ENCODE measurements around the gene SEPTIN5. TPM values are rescaled to one million over a fixed set of nuclear protein-coding genes. Genes with fewer than 3 reads are reported as not detected.
A peak's percentile ranks its signal among the peaks of the same experiment; 100 is the strongest.

Gene SEPTIN5
- total and polyA plus RNA-seq, 9 of the 15 experiments (the other 6 are each of a cell fraction or from before 2014, with no cell fraction given), result 0.03 to 195 (median 119) TPM

DNA sequence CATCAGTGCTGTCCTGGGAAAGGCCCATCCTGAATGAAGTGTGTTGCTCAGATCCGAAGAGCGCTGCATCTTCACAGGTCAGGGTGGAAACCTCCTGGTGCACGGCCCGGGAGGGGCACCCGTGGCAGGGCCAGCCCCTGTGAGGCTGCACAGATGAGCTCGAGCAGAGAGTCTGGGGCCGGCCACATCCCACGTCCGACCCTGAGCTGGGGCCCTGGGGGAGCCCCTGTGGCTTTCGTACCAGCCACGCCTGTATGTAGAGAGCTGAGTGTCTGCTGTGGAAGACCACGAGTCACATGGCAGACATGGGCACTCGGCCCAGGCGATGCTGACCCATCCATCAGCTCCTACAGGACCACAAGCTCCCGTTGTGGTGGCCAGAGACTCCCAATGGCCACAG, 24.9 kb upstream of the SEPTIN5 start (continued):
- TF ChIP-seq, protein P1, sequence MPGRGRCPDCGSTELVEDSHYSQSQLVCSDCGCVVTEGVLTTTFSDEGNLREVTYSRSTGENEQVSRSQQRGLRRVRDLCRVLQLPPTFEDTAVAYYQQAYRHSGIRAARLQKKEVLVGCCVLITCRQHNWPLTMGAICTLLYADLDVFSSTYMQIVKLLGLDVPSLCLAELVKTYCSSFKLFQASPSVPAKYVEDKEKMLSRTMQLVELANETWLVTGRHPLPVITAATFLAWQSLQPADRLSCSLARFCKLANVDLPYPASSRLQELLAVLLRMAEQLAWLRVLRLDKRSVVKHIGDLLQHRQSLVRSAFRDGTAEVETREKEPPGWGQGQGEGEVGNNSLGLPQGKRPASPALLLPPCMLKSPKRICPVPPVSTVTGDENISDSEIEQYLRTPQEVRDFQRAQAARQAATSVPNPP (IDR thresholded peaks at IDR 0.05; ENCODE audit: borderline replicate concordance, insufficient read depth, insufficient read length), result no peak
- no peak for TF ChIP-seq MYNN (IDR thresholded peaks at IDR 0.05)
- no peak for TF ChIP-seq MYNN (CRISPR knock-in tag; IDR thresholded peaks at IDR 0.05)
- no peak for TF ChIP-seq ZNF699 (CRISPR knock-in tag; IDR thresholded peaks at IDR 0.05; ENCODE audit: insufficient replicate concordance)
- TF ChIP-seq, protein P2, sequence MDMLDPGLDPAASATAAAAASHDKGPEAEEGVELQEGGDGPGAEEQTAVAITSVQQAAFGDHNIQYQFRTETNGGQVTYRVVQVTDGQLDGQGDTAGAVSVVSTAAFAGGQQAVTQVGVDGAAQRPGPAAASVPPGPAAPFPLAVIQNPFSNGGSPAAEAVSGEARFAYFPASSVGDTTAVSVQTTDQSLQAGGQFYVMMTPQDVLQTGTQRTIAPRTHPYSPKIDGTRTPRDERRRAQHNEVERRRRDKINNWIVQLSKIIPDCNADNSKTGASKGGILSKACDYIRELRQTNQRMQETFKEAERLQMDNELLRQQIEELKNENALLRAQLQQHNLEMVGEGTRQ (CRISPR knock-in tag; IDR thresholded peaks at IDR 0.05), result peak; percentile 21; the same call in 1 of the 2 replicates
- TF ChIP-seq, protein P3, sequence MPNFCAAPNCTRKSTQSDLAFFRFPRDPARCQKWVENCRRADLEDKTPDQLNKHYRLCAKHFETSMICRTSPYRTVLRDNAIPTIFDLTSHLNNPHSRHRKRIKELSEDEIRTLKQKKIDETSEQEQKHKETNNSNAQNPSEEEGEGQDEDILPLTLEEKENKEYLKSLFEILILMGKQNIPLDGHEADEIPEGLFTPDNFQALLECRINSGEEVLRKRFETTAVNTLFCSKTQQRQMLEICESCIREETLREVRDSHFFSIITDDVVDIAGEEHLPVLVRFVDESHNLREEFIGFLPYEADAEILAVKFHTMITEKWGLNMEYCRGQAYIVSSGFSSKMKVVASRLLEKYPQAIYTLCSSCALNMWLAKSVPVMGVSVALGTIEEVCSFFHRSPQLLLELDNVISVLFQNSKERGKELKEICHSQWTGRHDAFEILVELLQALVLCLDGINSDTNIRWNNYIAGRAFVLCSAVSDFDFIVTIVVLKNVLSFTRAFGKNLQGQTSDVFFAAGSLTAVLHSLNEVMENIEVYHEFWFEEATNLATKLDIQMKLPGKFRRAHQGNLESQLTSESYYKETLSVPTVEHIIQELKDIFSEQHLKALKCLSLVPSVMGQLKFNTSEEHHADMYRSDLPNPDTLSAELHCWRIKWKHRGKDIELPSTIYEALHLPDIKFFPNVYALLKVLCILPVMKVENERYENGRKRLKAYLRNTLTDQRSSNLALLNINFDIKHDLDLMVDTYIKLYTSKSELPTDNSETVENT (CRISPR knock-in tag; IDR thresholded peaks at IDR 0.05), result peak; percentile 44; the same call in 1 of the 2 replicates
- TF ChIP-seq FOS (IDR thresholded peaks at IDR 0.05; ENCODE audit: extremely low read depth, insufficient read length), result no peak
- TF ChIP-seq, protein P4, sequence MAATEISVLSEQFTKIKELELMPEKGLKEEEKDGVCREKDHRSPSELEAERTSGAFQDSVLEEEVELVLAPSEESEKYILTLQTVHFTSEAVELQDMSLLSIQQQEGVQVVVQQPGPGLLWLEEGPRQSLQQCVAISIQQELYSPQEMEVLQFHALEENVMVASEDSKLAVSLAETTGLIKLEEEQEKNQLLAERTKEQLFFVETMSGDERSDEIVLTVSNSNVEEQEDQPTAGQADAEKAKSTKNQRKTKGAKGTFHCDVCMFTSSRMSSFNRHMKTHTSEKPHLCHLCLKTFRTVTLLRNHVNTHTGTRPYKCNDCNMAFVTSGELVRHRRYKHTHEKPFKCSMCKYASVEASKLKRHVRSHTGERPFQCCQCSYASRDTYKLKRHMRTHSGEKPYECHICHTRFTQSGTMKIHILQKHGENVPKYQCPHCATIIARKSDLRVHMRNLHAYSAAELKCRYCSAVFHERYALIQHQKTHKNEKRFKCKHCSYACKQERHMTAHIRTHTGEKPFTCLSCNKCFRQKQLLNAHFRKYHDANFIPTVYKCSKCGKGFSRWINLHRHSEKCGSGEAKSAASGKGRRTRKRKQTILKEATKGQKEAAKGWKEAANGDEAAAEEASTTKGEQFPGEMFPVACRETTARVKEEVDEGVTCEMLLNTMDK (IDR thresholded peaks at IDR 0.05; ENCODE audit: borderline replicate concordance, insufficient read depth, low read depth, low read length, poor library complexity, severe bottlenecking), result no peak
- 0 out of 2 replicates have a peak, but pooled peaks have one; percentile 88 for TF ChIP-seq ZNF133 (CRISPR knock-in tag; IDR thresholded peaks at IDR 0.05)
- TF ChIP-seq ZNF174 (CRISPR knock-in tag; IDR thresholded peaks at IDR 0.05), result no peak
- TF ChIP-seq ZFP1 (CRISPR knock-in tag; IDR thresholded peaks at IDR 0.05), result no peak
- TF ChIP-seq, protein P5, sequence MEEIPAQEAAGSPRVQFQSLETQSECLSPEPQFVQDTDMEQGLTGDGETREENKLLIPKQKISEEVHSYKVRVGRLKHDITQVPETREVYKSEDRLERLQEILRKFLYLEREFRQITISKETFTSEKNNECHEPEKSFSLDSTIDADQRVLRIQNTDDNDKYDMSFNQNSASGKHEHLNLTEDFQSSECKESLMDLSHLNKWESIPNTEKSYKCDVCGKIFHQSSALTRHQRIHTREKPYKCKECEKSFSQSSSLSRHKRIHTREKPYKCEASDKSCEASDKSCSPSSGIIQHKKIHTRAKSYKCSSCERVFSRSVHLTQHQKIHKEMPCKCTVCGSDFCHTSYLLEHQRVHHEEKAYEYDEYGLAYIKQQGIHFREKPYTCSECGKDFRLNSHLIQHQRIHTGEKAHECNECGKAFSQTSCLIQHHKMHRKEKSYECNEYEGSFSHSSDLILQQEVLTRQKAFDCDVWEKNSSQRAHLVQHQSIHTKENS (CRISPR knock-in tag; IDR thresholded peaks at IDR 0.05), result no peak
- TF ChIP-seq U2AF2 (optimal IDR thresholded peaks at IDR 0.05; ENCODE audit: low read depth, low read length), result no peak
- TF ChIP-seq, protein P6, sequence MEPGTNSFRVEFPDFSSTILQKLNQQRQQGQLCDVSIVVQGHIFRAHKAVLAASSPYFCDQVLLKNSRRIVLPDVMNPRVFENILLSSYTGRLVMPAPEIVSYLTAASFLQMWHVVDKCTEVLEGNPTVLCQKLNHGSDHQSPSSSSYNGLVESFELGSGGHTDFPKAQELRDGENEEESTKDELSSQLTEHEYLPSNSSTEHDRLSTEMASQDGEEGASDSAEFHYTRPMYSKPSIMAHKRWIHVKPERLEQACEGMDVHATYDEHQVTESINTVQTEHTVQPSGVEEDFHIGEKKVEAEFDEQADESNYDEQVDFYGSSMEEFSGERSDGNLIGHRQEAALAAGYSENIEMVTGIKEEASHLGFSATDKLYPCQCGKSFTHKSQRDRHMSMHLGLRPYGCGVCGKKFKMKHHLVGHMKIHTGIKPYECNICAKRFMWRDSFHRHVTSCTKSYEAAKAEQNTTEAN (CRISPR knock-in tag; IDR thresholded peaks at IDR 0.05), result no peak
- TF ChIP-seq, protein P7, sequence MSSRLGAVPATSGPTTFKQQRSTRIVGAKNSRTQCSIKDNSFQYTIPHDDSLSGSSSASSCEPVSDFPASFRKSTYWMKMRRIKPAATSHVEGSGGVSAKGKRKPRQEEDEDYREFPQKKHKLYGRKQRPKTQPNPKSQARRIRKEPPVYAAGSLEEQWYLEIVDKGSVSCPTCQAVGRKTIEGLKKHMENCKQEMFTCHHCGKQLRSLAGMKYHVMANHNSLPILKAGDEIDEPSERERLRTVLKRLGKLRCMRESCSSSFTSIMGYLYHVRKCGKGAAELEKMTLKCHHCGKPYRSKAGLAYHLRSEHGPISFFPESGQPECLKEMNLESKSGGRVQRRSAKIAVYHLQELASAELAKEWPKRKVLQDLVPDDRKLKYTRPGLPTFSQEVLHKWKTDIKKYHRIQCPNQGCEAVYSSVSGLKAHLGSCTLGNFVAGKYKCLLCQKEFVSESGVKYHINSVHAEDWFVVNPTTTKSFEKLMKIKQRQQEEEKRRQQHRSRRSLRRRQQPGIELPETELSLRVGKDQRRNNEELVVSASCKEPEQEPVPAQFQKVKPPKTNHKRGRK (tag; IDR thresholded peaks at IDR 0.05), result no peak
- TF ChIP-seq ZNF224 (CRISPR knock-in tag; IDR thresholded peaks at IDR 0.05), result no peak
- TF ChIP-seq EP400 (IDR thresholded peaks at IDR 0.05), result no peak
